ENCODE results near the gene MED13L.

MED13L gene

DNA sequence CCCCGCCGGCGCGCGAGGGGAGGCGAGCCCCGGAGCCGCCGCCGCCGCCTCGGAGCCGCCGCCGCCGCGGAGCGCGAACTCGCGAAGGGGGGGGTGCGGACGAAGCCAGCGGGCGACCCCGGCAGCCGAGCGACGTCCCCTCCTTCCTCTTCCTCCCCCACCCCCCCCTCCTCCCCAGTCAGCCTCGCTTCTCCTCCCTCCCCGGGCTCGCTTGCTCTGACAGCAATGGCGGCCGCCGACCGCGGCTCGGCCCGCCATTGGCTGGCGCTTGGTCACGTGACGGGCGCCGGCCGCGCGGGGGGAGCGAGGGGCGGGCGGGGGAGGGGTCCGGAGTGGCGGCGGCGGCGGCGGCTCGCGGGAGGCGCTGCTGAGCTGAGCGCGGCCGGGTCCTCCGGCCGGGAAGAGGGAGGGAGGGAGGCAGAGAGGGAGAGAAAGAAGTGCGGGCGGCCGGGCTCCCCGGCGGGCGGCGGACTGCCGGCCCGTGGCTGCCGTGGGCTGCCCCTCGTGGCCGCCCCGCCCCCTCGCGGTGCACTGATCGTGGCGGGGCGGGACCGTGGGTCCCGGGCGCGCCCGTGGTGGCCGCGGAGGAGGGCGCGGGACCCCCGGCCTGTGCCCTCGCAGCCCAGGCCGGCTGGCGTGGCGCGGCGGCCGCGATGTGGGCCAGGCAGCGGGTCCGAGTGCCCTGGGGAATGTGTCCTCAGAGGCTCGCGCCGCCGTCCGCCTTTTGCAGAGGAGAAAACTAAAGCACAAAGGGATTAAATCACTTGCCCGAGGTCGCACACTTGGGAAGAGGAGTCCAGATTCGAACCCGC is at the start of gene MED13L:
MED13L (minus strand) TSS at position 227 of the 812 bp plus-strand sequence. CDS start 562 bp downstream, outside the sequence.
- DNase-seq, result no peak

- DNase-seq, result no peak
Measured at GRCh38 chr12:116325336-116325664, 47.8 kb upstream of the MED13L start.

GRCh38 chr12:116324654-116325335 is 47.3 kb upstream of the MED13L start:
- DNase-seq, result no peak

DNA sequence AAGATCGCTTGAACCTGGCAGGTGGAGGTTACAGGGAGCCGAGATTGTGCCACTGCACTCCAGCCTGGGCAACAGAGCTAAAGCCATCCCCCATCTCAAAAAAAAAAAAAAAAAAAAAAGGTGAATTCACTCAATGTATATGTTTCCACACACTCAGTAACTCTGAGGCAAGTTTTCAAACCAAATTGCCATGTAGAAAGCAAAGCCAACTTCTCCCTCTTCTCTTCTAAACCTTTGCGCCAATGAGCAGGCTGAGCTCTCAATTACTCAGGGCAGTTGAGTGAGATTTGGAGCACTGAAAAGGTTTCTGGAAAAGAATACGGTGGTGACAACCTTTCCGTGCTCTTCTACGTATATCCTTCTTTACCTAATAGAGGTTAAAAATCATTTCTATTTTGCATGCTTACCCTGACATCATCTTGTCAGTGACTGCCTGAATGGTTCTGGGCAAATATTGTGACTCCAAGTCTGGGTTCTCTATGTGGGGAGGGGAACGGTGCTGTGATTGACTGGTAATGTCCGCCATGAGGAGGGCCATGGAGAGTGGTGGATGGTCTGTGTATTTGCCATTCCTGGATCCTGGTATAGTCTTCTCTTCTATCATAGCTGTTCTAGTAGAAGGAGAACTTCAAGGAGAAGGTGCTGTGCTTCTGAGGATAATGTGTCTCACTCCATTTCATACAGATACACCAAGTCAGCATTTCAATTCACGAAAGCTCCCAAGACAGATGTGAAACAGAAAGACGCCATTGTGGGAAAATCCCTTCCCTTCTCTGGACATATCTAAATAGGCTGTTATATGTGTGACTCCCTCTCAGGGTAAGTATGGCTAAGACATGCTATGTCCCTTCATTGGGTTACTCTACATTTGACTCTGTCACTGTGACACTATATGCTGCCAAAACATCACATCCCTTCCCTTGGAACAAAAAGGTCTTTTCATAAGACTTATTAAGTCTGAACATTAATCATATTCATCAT is 46.2 kb upstream of the MED13L start:
- no peak for DNase-seq

GRCh38 chr12:116321913-116322312 is 44.4 kb upstream of the MED13L start:
- no peak for DNase-seq

GRCh38 chr12:116320791-116321217 is 43.3 kb upstream of the MED13L start:
- no peak for DNase-seq

GRCh38 chr12:116319898-116320621 is 42.6 kb upstream of the MED13L start:
- no peak for DNase-seq

DNA sequence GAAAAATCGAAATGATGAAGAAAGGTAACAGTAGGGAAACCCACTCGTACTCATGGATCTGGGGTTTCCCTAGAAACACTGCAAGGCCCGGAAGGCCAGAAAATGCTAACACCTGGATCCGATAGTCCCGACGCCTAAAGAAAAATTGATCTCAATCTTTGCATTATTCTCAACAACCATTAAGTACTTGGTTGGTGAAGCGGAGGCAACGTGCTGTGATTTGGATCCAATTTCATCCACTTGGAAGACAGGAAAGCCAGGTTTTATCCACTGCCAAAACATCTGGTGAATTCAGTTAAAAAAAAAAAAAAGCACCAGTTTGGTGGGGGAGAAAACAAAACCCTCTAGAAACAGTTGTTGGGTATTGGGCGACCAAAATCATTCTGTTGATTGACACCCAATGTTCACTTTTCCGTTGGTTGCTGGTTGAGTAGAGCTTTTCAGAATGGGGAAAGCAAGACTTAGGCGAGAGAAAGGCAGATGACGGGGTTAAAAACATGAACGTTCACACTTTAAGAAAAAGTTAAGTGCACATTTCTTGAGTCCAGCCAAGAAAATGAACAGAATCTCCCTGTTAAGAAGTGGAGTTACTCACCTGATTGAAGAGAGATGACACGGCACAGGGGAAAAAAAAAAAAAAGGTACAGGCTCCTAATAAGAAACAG is 41.9 kb upstream of the MED13L start:
- DNase-seq, result no peak

DNA sequence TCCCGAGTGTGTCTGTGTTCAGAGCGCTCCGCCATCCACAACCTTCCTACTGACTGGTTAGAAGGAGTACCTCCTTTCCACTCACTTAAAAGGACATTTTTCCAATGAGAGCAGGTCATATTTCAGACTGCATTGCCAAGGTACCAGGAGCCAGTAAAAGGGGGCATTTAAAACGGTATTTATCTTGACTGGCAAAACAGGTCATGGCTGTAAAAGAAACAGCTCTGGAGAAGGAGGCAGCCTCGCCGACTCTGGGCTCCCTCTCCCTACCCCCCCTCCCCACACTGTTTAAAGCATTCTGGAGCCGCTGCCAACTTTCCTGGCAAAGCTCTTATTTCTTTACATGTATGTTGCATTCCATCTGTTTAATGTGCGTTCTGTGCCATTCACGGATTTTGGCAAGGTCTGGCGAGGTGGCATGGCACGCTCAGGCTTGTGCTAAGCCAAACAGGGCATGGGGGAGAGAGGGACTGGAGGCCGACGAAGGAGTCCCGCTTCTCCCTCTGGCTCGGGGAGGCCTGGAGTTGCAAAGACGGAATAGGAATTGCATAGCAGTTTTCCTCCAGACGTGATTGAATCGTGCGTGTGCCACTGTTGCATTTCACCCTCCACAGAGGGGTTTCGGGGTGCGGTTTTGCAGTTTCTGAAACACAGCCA is 41.2 kb upstream of the MED13L start:
- DNase-seq, result no peak

DNA sequence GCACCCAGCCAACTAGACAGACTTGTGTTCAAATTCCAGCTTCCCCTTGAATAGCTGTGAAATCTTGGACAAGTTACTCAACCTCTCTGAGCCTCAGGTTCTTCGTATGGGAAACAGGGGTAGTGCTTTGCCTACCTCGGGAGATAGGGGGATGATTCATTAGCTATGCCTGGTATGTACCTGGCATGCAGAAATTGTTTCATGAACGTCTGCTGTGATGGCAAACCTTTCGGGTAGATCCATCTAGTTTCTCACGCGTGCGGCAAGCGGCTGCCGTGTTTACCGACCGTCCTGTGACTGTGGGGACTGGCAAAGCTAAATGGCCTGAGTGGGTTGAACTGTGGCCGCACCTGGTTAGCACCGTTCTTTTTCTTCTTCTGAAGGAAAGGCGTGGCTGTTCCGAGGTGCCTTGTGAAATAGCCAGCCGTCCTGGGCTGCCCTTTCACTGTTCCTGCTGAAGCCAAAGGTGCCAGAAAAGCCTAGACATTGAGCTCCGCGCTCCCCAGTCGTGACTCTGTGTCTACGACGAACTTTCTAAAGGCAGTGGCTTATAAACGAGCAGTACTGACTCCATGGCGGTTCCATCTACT is 40.6 kb upstream of the MED13L start:
- DNase-seq, result no peak

GRCh38 chr12:116317139-116317538 is 39.6 kb upstream of the MED13L start:
- DNase-seq, result no peak

DNA sequence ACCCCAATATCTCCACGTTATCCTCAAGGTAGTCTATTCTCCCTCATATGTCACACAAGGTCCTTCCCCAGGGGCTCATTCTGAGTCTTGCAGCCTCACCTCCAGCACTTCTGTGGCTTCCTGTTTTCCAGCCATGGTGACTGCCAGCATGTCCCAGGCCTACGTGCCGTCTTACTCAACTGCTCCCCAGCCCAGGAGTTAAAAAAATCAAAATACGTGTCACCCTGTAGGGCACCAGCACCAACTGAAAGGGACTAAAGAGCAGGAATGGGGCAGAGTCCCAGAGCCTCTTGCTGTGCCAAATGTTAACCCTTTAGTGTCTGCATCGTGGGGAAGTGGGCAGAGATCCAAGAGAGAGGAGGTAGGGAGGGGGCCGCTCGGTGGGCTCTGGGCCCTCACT is 37.0 kb upstream of the MED13L start:
- DNase-seq, result no peak

- no peak for DNase-seq
Measured at GRCh38 chr12:116313194-116313927, 35.9 kb upstream of the MED13L start.

DNA sequence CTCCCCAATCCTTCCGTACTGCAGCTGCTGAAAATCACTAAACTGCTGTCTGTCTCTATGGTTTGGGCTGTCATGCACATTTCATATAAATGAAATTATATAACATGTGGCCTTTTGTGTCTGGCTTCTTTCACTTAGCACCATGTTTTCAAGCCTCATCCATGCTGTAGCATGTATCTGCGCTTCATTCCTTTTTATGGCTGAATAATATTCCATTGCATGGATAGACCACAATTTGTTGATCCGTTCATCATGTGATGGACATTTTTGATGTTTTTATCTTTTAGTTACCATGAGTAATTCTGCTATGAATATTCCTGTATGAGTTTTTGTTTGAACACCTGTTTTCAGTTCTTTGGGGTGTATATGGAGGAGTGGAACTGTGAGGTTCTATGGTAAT is 32.6 kb upstream of the MED13L start:
- no peak for DNase-seq

DNA sequence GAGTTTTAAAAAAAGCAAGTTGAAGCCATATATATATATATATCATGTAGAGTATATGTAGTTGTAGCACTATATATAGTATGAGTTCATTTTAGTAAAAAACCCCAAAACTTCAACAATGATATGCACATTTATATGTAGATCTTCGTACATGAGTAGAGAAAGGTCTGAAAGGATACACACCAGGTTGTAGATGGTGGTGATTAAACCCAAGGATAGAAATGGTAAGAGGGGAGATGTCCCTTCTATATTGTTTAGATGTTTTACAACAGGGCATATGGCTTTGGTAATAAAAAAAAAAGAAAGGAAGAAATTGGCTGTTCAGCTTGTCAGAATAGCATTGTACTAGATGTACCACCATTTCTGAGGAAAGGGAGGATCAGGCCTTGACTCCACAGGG is 31.9 kb upstream of the MED13L start:
- no peak for DNase-seq

GRCh38 chr12:116308647-116309046 is 31.2 kb upstream of the MED13L start:
- no peak for DNase-seq

GRCh38 chr12:116306968-116307367 is 29.5 kb upstream of the MED13L start:
- no peak for DNase-seq

GRCh38 chr12:116306506-116306905 is 29.0 kb upstream of the MED13L start:
- DNase-seq, result no peak

DNA sequence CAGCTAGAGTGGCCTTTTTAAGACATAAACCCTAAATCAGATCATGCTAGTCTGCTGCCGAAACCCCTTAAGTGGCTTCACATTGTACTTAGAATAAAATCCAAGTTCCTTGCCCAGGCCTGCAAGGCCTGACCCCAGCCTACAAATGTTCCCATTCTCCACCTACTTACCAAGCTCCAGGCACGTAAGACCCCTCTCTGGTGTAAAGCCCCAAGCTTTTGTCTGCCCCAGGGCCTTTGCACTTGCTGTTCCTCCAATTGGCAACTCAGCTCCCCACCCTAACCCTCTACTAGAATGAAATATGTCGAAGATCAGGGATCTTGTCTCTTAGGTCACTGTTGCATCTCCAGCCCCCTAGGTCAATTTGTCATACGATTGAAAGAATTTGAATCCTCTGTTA is 27.1 kb upstream of the MED13L start:
- no peak for DNase-seq

DNA sequence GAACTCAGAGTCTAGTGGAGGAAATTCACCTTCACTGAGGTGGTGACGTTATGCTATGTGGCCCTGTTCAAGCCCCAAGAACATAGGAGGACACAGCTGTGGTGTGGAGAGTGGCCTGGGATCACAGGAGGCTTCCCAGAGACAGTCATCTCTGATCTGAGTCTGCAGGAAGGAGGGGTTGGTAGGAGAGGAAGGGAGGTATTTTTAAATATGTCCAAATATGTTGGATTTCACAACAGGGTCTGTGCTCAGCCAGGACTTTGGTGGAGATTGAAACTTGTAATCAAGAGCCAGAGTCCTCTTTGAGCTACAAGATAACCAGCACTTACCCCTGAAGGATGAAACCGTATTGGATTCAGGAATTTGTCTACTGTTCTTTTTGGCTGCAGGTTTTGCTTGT is 26.4 kb upstream of the MED13L start:
- DNase-seq, result no peak
